AG08395 (cell line): Measurements from ENCODE around the gene C10orf143.
"Not testable (repeated sequence)": the region's sequence is repeated elsewhere in the genome, so short reads cannot be mapped to it uniquely, and the experiment has no call there.

Experiments used
- DNase-seq: peaks from one replicate; pipeline ENCODE4 v3.0.0; 2012; ENCODE audit warnings: mixed read lengths, low spot score

C10orf143 gene

GRCh38 chr10:130110246-130111112 is at the start of gene C10orf143:
Gene C10orf143, minus strand, starts transcription at chr10:130110830. Its CDS starts 58 bp downstream, at chr10:130110772.
- DNase-seq, result peak; percentile 99

DNA sequence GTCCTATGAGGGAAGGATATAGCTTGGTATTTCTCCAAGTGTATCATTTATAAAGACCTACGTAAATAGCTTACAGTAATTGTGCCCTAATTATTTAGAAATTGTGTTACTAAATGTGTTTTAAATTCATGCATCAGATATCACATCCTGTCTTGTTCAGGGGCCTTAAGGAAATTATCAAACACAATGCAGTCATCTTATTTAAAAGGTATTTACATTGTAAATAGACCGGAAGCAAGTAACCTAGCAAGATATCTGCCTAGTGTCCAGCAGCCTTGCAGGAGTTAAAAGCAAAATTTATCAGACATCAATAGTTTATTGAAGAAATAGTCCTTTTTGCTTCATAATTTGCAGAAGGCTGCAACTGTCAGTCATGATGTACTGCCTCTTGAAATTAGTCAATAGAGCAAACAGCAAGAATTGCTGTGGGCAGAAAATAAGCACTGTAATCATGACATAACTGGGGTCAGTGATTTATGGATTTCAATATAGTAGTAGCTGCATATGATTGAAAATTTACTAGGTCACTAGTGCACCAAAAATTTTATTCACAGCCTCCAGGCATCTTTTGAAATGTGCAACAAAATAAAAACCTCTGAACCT is 48.7 kb upstream of the C10orf143 start:
- DNase-seq, result no peak

- DNase-seq, result no peak
Observed at GRCh38 chr10:130146042-130146441, 35.4 kb upstream of the C10orf143 start.

DNA sequence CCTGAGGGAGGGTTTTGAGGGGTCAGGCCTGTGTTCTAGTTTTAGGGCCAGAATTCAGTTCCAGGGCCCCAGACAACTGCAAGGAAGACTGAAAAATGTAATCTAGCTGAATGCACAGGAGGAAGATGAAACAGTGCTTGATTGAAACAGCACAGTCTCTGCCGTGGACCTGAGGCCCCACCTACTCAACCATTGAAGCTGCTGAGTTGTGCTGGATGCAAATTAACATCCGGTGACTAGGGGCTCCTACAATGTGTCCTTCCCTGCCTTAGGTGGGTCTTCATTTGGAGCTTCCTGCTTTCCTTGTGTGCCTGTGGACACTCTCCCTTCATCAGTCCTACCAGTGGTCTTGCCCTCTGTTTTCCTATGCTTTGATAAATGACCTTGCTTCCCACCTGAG is 31.2 kb upstream of the C10orf143 start:
- DNase-seq, result no peak

DNA sequence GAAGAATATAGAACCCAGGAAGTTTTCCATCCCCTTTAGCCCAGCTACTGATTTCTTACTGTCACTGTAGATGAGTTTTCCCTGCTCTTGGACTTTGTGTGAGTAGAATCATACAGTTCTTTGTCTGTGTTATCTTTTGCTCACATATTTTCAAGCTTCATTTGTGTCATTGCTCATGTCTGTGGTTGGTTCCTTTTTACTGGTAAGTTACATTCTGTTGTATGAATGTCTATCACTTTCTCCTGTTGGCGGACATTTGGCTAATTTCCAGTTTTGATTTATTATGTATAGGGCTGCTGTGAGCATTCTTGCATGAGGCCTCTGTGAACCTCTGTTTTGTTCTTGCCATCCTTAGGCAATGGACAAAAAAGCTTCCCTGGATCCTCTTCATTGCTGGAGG is 30.8 kb upstream of the C10orf143 start:
- DNase-seq, result no peak

DNA sequence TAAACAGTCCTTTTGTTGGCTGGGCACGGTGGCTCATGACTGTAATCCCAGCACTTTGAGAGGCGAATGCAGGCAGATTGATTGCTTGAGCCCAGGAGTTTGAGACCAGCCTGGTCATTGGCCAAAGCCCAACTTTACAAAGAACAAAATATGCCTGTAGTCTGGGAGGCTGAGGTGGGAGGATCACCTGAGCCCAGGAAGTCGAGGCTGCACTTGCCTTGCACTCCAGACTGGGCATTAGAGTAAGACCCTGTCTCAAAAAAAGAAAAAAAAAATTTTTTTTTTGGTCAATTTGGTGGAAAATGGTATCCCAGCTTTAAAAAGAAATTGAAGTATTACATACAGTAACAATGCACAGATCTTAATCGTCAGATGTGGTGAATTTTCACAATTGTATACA is 30.4 kb upstream of the C10orf143 start:
- DNase-seq, result no peak

DNA sequence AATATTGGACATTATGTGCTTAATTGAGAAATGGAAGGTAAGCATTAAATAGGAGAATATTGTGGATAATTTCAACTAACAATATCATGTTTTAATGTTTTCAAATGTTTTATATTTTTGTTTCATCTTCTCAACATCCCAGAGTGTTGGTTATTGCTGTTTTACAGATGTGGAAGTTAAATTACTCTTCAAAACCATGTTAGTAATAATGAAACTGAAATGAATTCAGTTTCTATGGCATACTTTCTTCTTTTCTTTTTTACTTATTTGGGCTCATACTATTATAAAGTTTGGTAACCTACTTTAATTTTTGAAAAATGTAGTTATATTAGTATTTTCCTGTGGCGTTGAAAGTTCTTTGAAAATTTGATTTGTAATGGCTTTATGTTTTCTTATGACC is 29.8 kb upstream of the C10orf143 start:
- DNase-seq, result no peak

- peak; percentile 50 for DNase-seq
Observed at GRCh38 chr10:130138479-130138866, 27.8 kb upstream of the C10orf143 start.

DNA sequence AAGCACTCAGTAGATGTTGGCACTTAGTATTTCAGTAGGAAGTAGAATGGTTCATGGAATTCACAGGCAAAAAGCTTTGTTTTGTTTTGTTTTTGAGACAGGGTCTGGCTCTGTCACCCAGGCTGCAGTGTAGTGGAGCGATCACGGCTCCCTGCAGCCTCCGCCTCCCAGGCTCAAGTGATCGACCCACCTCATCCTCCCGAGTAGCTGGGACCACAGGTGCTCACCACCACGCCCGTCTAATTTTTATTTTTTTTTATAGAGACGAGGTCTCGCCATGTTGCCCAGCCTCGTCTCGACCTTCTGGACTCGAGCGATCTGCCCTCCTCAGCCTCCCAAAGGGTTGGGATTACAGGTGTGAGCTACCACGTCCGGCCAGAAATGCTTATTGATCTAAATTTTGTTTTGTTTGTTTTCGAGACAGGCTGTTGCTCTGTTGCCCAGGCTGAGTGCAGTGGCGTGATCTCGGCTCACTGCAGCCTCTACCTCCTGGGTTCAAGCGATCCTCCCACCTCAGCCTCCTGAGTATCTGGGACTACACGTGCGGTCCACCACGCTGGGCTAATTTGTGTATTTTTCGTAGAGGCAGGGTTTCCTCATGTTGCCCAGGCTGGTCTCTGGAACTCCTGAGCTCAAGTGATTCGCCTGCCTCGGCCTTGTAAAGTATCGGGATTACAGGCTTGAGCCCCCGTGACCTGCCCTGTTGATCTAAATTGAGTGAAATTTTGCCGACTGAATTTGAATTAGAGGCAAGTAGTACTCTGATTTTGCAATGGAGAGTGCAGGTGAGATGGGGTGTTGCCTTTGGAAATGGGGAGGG is 27.2 kb upstream of the C10orf143 start:
- no peak for DNase-seq

DNA sequence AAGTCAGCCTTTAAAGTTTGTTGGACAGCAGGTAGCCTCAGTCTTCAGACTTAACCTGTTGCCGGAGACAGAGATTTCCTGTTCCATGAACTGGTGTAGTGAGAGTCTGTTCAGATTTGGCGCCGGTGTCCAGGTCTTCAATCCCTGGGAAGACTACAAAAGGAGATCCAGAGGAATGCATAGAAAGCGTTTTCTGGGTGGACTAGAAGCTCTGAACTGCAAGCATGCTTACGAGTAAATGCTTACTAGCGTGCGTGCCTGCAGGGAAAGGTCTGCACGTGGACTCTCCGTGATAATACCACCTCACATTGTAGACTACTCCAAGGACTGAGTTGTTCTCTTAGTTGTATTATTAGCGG is 26.4 kb upstream of the C10orf143 start:
- DNase-seq, result peak; percentile 35

DNA sequence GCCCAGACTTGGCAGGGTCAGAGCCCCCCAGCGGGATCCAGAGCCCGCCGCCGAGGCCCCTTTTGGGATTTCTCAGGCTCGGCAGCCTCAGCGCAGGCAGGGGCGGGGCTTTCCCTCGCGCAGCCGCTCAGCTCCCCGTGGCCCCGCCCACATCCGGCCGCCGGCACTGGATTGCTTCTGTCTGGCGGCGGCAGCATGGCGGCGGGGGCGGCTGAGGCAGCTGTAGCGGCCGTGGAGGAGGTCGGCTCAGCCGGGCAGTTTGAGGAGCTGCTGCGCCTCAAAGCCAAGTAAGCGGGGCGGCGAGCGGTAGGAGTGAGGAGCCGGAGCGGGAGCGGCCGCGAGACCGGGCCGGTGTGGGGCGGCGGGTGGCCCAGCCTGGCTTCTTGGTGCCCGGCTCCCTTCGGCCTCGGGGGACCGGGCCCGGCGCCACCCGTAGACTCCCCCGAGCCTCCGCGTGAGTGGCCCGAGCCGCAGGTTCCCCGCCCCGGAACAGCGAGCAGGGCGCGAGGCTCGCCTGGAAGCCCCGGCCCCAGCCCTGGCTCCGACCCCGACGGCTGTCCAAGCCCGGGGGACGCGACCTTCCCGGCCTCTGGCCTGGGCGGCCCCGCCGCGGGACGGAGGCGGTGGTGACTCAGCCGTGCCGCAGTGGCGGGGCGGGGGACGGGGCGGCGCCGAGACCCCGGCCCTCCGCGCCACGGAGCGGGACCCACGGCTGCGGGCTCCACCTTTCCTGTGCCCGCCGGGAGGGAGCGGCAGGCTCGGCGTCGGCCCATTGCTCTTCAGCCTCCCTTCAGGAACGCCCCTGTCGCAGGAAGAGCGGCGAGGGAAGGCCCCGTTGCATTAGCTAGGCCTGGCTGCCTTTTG is 25.8 kb upstream of the C10orf143 start, which contains the start of gene GLRX3:
TSS of gene GLRX3 (plus strand) at position 166 of the 864 bp plus-strand sequence. CDS start at position 196, 30 bp downstream.
- DNase-seq, result peak; percentile 96

- DNase-seq, result no peak
Observed at GRCh38 chr10:130135676-130136225, 25.1 kb upstream of the C10orf143 start.

- no peak for DNase-seq
Observed at GRCh38 chr10:130128922-130129321, 18.3 kb upstream of the C10orf143 start.

DNA sequence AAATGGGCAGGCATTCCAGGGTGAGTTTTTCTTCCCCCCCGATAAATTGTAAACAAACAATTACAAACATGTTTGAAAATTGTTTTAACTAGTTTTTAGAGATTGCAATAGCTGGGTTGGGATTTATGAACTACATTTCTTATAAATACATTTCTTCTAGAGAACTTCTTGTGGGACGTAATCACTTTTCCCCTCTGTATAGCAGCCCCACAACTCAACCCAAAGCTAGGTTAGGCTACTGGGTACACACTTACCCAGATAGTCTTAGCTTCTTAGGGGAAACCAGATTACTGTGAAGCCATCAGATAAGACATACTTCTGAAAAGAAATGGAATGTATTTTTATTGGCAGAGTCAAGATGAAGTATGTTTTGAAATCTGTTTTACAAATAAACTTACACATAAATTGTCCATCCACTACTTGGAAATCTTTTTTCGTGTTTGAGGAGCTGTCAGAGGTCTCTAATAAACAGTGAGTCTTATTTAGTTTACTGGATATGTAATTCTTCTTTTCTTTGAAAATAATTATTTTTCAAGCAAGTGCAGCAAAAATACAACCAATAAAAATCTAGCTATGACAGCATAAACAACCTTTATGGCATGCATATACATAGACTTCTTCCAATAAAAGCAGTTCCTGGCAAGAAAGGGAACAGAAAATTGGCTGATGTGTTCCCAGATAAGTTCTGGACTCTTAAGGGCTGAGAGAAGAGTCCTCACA is 17.6 kb upstream of the C10orf143 start:
- no peak for DNase-seq

GRCh38 chr10:130127364-130128061 is 16.9 kb upstream of the C10orf143 start:
- DNase-seq, result peak; percentile 90

DNA sequence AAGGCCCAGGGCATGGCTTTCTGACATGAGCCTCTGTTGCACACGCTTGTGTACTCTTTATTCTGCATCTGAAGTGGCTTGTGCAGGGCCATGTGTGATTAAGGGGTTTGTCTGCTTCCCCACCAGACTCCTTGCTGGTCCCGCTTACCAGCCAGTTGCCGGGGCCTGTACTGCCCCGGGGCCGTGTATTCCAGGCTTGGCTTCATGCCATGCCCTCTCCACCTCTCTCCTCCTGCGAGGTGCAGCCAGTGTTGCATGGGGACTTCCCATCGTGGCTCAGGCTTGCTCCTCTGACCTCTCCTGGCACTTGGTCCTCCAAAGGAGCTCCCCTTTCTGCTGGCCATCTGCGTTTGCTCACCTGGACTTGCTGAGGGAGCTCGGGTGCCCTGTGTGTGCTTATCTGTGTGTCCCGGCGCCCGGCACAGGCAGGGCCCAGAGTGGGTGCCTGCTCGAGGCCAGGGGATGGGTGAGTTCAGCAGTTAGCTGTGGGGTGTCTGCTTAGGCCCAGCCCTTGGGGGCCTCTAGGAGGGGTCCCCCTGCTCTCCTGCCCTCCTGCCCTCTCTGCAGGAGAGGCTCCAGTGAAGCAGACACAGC is 11.0 kb upstream of the C10orf143 start:
- no peak for DNase-seq

GRCh38 chr10:130117535-130117934 is 6.9 kb upstream of the C10orf143 start:
- DNase-seq, result not testable (repeated sequence)

DNA sequence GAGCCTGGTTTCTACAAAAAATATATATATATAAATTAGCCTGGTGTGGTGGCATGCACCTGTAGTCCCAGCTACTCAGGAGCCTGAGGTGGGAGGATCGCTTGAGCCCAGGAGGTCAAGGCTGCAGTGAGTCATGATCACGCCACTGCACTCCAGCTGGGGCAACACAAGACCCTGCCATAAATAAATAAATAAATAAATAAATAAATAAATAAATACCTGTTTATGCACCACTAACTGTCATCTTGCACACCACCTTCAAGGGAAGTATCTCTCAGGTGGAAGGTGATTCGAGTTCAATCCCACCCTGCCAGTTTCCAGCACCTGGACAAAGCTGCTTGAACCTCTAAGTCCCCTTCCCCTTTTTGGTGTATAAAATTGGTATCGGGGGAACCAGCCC is 6.3 kb upstream of the C10orf143 start:
- DNase-seq, result not testable (repeated sequence)

DNA sequence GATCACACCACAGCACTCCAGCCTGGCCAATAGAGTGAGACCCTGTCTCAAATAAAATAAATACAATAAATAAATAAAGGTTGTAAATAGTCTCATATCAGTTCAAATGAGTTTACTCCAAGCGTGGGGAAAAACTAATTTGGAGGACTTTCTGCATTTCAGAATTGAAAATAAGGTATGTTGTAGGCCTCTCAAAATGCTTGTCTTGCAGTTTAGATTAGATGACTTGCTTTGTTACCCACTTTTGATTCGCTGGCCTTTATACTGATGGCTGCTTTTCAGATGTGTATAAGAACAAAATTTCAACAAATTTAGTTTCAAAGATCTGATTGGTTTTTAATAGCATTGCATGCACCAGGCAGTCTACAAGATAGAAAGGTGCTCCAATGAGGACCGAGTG is 2.2 kb upstream of the C10orf143 start:
- no peak for DNase-seq

GRCh38 chr10:130111852-130112180 is 1.2 kb upstream of the C10orf143 start:
- no peak for DNase-seq
